ENCODE measurements around the gene ELMO1. TPM values are rescaled to one million over a fixed set of nuclear protein-coding genes. Genes with fewer than 3 reads are reported as not detected.

ELMO1 gene
- total RNA-seq, 1 donor from 2014 or later: 127 TPM

- intact Hi-C loops (cut with micrococcal nuclease): no loop called here
Observed at GRCh38 chr7:36910859-36911258, 537.8 kb downstream of the ELMO1 start.

- intact Hi-C loops (cut with micrococcal nuclease): no loop called here
Observed at GRCh38 chr7:36910401-36910800, 538.3 kb downstream of the ELMO1 start.

DNA sequence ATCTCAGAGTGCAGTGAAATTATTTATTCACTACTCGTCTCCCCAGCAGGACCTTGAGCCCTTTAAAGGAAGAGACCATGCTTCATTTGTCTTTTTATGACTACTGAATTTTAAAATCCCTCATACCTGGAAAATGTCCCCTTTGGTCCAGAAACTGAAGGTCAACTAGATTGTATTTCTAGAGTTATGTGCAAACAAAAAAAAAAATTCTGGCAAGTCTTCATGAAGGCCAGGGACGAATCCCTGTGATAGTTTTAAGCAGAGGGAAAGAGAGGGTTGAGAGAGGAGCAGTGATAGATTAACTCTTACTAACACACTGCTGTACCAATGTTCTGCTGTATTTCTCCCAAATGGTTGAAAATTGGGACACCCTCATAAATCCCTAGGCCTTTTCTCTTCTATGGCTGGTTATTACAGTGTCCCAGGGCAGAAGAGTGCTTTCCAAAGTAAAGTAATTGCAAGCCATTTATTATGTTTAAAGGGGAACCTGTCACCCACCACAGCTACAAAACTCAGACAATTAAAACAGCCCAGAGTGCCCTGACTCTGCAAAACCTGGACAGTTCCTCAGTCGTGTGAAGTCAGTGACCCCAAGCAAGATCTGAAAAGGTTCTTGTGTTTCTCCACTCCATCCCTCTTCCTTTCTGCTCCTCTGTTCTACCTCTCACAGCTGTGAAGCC lies 541.6 kb downstream of the ELMO1 start:
- intact Hi-C loops (cut with micrococcal nuclease): no loop called here

DNA sequence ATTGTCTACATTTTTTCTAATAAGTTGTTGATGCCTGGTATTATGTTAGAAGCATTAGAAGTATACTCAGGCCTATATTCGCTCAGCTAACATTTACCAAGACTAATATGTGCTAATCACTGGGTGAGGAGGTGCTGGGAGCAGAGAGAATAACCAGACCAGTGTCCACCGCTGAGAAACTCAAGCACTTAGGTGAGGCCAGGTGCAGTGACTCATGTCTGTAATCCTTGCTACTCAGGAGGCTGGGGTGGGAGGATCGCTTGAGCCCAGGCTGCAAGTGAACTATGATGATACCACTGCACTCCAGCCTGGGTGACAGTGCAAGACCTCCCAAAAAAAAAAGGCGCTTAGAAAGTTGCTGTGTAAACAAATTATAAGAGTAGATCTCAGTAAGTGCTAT lies 542.2 kb downstream of the ELMO1 start:
- intact Hi-C loops (cut with micrococcal nuclease): no loop called here

GRCh38 chr7:36905841-36906240 lies 542.8 kb downstream of the ELMO1 start:
- intact Hi-C loops (cut with micrococcal nuclease): no loop called here

DNA sequence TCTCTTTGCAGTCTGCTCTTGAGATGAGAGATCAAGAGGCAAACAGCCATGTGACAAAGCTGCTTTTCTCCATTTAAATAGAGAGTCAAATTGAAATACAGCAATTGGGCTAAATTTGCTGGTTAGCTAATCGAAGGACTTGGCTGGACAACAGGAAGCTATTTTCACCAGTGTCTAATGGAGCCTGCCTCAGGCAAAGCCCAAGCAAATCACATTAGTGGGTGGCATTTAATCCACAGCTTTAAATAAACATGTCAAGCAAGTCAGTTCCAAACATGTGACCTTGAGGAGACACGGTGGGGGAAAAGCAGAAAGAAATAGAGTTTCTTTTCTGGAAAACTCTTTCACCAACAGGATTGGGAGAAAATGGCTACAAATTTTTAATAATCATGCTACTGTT lies 543.9 kb downstream of the ELMO1 start:
- intact Hi-C loops (cut with micrococcal nuclease): no loop called here

GRCh38 chr7:36904101-36904500 lies 544.6 kb downstream of the ELMO1 start:
- intact Hi-C loops (cut with micrococcal nuclease): no loop called here

GRCh38 chr7:36900988-36901710 lies 547.5 kb downstream of the ELMO1 start:
- intact Hi-C loops (cut with micrococcal nuclease): no loop called here

DNA sequence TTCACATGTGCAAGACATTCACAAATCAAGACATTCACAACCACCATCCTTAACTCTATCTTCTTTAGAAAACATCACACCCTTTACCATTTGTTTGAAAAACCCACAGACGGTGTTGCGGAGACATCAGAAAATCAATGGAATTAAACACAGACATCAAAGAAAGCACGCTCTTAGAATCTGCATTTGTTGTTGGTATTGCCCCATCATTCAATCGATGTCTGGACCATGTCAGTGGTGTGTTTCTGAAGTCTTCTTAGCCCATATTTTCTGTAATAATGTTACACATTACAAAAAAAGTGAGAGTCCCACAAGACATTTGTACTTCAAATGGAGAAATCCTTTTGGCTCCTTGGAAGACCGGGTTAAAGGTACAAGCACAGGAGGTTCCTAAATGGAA lies 550.5 kb downstream of the ELMO1 start:
- intact Hi-C loops (cut with micrococcal nuclease): no loop called here

- intact Hi-C loops (cut with micrococcal nuclease): no loop called here
Observed at GRCh38 chr7:36896956-36897590, 551.6 kb downstream of the ELMO1 start.

- intact Hi-C loops (cut with micrococcal nuclease): no loop called here
Observed at GRCh38 chr7:36896418-36896817, 552.2 kb downstream of the ELMO1 start.

DNA sequence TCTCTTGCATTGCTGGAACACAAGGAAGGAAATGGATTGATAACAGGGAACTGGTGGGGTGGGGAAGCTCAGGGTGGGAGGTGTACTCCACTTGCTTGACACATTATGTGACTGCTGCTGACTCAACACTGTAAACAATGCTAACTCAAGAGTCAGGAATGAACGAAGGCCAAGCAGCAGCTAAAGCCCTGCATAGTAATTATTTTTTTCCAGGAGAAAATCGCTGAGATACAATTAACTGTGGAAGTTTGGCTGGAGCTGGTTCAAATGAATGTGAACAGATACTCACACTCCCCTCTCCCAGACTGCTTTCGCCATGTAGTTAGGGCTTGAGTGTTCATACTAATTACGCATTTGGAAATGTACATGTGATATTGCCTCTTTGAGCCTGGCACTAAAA lies 553.5 kb downstream of the ELMO1 start:
- intact Hi-C loops (cut with micrococcal nuclease): no loop called here

GRCh38 chr7:36894190-36894589 lies 554.5 kb downstream of the ELMO1 start:
- intact Hi-C loops (cut with micrococcal nuclease): no loop called here

- intact Hi-C loops (cut with micrococcal nuclease): no loop called here
Observed at GRCh38 chr7:36889182-36889581, 559.5 kb downstream of the ELMO1 start.

DNA sequence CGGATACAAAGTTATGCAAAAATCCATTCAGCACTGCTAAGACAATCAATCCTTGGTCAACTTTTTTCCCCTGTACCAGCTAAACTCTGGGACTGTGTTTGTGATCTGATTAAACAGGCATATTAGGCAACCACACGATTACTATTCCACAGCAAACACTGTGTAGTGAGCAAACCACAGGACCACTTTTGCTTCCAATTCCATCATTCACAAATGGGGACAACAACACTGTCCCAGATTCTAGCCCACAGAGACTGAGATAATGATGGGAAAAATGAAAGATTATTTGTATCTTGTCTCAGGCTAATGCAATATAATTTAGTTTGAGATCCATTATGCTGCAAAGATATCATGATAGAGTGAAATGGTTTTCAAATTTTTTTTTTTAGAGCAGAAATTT lies 560.7 kb downstream of the ELMO1 start:
- intact Hi-C loops (cut with micrococcal nuclease): no loop called here

GRCh38 chr7:36887233-36887632 lies 561.4 kb downstream of the ELMO1 start:
- intact Hi-C loops (cut with micrococcal nuclease): no loop called here

- intact Hi-C loops (cut with micrococcal nuclease): no loop called here
Observed at GRCh38 chr7:36884910-36885309, 563.8 kb downstream of the ELMO1 start.

GRCh38 chr7:36884351-36884750 lies 564.3 kb downstream of the ELMO1 start:
- intact Hi-C loops (cut with micrococcal nuclease): no loop called here

DNA sequence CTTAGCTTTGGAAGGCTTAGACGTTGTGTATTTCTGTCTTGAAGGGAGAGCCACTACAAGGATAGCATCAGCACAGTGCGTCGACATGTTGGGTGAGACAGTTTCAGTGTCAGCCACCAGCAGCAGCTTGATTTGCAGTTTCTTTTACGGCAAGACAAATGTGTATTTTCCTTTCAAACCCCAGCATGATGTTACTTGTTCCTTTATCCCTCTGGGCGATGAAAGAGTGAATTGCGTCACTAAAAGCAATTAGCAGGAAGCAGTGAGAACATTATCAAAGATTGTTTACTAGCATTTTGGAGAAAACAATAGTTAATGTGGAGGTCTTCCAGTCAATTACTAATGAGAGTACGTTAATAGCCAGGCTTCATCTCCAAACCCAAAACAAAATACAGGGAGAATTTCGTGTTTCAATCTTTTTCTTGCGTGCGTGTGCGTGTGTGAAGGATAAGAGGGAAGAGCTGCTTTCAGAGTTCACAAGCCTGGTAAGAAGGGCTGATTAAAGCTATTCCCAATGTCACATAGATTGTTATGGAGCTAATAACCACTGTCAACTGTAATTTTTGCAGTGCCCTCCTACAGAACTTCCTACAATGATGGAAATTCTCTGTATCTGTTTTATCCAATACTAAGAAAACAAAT lies 567.3 kb downstream of the ELMO1 start:
- intact Hi-C loops (cut with micrococcal nuclease): no loop called here

DNA sequence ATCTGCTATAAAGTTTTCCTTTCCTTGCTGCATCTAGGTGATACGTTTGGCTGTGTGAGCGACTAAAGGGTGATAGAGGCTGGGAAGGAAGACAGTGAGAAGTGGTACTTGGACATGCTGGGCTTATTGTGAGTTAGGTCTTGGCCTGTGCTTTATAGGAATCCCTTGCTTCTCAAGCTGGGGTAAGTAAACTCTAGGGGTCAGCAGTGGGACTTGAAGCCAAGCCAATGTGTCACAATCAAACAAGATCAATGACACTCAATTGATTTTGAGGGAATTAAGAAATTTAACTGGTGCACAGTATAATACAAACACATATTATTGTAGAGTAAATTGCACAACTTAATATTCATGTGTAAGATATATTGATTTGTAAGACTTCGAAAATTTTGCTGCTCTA lies 568.6 kb downstream of the ELMO1 start:
- intact Hi-C loops (cut with micrococcal nuclease): no loop called here

DNA sequence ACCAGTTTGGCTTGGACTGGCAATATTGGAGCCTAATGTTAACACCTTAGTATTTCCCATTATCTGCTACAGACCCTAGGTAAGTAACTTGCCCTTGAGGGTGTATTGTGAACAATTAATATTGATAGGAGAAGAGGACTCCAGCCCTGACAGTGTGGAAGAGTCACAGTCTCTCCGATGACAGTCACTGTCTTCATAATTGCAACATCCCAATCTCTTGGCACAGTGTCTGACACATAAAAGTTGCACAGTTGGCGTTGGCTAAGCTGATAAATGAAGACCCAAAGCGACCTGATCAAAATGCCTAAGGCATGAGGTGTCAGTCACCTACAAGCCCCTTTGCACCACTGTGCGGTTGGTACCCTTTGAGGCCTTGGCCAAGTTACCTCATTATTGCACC lies 569.6 kb downstream of the ELMO1 start:
- intact Hi-C loops (cut with micrococcal nuclease): no loop called here

GRCh38 chr7:36878288-36878687 lies 570.4 kb downstream of the ELMO1 start:
- intact Hi-C loops (cut with micrococcal nuclease): no loop called here

All from T-helper 1 cell treated with Interleukin-12 subunit alpha and Interleukin-12 subunit beta and Interleukin-4 antibody, amounts not matched to agents 30 ng/mL and 1 ng/mL, for 36 hours (primary cell).